MCF 10A (cell line): ENCODE data around the gene CACNG8. TPM values are rescaled to one million over a fixed set of nuclear protein-coding genes. Genes with fewer than 3 reads are reported as not detected.

Experiments
- BruUV-seq: library from RNA; stranded (reverse); fragments of 400-500 nt; replicated peaks from 2 replicates; lab custom pipeline; 2021; lab: Mats Ljungman, UMichigan
- CTCF ChIA-PET: fragments of 300-600 bp; sonication (Branson Sonifier 250); formaldehyde crosslinking; extraction: SDS; loops from one replicate; lab custom pipeline; 2021; ENCODE audit warnings: antibody characterized with exemption, inconsistent platforms; lab: Yijun Ruan, JAX
- POLR2A ChIA-PET: fragments of 300-600, 350-650 bp; sonication (Branson Sonifier 250); formaldehyde crosslinking; extraction: SDS; loops from one replicate; lab custom pipeline; 2020; ENCODE audit warnings: antibody characterized with exemption, inconsistent platforms; lab: Yijun Ruan, JAX
- DNase-seq: peaks from one replicate; pipeline ENCODE4 v3.0.0-alpha.2; 2018; ENCODE audit not compliant: unreplicated experiment
- H3K27ac Mint-ChIP-seq: one replicate; pipeline ENCODE4 v1.8.0; 2022; ENCODE audit warnings: mild to moderate bottlenecking, low read depth, mixed read lengths; ENCODE audit not compliant: unreplicated experiment
- H3K27me3 Mint-ChIP-seq: one replicate; pipeline ENCODE4 v1.8.0; 2022; ENCODE audit warnings: mixed read lengths; ENCODE audit not compliant: insufficient read depth, unreplicated experiment
- H3K36me3 Mint-ChIP-seq: one replicate; pipeline ENCODE4 v1.8.0; 2022; ENCODE audit warnings: mild to moderate bottlenecking, moderate library complexity, mixed read lengths; ENCODE audit not compliant: insufficient read depth, unreplicated experiment
- H3K4me1 Mint-ChIP-seq: one replicate; pipeline ENCODE4 v1.8.0; 2022; ENCODE audit warnings: mixed read lengths; ENCODE audit not compliant: insufficient read depth, unreplicated experiment
- H3K4me3 Mint-ChIP-seq: one replicate; pipeline ENCODE4 v1.8.0; 2022; ENCODE audit warnings: mild to moderate bottlenecking, moderate library complexity, mixed read lengths; ENCODE audit not compliant: unreplicated experiment
- H3K9me3 Mint-ChIP-seq: one replicate; pipeline ENCODE4 v1.8.0; 2022; ENCODE audit warnings: mixed read lengths; ENCODE audit not compliant: unreplicated experiment
- intact Hi-C: fragments of 100-400 bp; cut with micrococcal nuclease; formaldehyde crosslinking; loops from 2 replicates; pipeline ENCODE4 v1.14.1; 2022
- total RNA-seq: library from RNA; stranded (reverse); gene quantifications from 2 replicates; pipeline ENCODE4 v1.2.3, GENCODE V29; 2022
- TF ChIP-seq, protein P1 (sequence below): fragments of 200-600 bp; IDR thresholded peaks from one replicate; pipeline ENCODE4 v1.8.0; 2022; ENCODE audit warnings: antibody characterized with exemption, mild to moderate bottlenecking; ENCODE audit not compliant: unreplicated experiment

Gene CACNG8
- total RNA-seq, 1 experiment from 2014 or later: 0.16 TPM

DNA sequence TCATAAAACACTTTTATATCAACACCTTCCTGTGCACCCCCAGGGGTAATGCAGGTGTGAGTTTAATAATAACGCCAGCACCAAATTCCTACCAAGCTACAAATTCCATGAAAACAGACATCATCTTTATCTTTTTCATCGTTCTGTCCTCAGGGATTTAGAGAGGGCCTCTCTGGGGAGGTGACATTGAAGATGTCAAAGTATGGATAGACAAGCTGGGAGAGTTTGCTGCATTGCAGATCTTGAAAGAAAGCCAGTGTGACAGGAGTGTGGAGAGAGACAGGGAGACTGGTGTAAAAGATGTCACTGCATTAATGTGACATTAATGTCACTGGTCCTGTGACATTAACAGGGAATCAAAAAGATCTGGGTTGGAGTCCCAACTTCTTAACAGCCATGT, 38.8 kb downstream of the CACNG8 start:
- no peak for DNase-seq
- Mint-ChIP-seq H3K4me1 (peaks cover 14% of the 10 kb centered on the region), H3K36me3 (peaks cover 7% of the 10 kb centered on the region), H3K27ac (no peak overlapping the region), H3K4me3 (no peak overlapping the region), H3K27me3 (peaks cover 42% of the 10 kb centered on the region), H3K9me3 (no peaks in the 10 kb centered on the region)
- TF ChIP-seq, protein P1, sequence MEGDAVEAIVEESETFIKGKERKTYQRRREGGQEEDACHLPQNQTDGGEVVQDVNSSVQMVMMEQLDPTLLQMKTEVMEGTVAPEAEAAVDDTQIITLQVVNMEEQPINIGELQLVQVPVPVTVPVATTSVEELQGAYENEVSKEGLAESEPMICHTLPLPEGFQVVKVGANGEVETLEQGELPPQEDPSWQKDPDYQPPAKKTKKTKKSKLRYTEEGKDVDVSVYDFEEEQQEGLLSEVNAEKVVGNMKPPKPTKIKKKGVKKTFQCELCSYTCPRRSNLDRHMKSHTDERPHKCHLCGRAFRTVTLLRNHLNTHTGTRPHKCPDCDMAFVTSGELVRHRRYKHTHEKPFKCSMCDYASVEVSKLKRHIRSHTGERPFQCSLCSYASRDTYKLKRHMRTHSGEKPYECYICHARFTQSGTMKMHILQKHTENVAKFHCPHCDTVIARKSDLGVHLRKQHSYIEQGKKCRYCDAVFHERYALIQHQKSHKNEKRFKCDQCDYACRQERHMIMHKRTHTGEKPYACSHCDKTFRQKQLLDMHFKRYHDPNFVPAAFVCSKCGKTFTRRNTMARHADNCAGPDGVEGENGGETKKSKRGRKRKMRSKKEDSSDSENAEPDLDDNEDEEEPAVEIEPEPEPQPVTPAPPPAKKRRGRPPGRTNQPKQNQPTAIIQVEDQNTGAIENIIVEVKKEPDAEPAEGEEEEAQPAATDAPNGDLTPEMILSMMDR: no peak
- intact Hi-C loops: no loop called here
- POLR2A ChIA-PET: no interaction called here
- CTCF ChIA-PET: no interaction called here
- no TSS peak for BruUV-seq

- Mint-ChIP-seq H3K4me3 (no peak overlapping the region), H3K27me3 (peaks cover 39% of the 10 kb centered on the region), H3K36me3 (peaks cover 11% of the 10 kb centered on the region), H3K27ac (no peak overlapping the region), H3K9me3 (no peaks in the 10 kb centered on the region), H3K4me1 (peaks cover 14% of the 10 kb centered on the region)
- TF ChIP-seq, protein P1: no peak
- no TSS peak for BruUV-seq
- ChIA-PET CTCF (interaction anchor here (0.8 kb wide), 1 partner anchor 210 kb away, joined by 4 read pairs; no protein-coding TSS in a partner anchor), POLR2A (no interaction called here)
- DNase-seq: no peak
- intact Hi-C loops: no loop called here
Measured at GRCh38 chr19:54002495-54003315, 40.0 kb downstream of the CACNG8 start.

DNA sequence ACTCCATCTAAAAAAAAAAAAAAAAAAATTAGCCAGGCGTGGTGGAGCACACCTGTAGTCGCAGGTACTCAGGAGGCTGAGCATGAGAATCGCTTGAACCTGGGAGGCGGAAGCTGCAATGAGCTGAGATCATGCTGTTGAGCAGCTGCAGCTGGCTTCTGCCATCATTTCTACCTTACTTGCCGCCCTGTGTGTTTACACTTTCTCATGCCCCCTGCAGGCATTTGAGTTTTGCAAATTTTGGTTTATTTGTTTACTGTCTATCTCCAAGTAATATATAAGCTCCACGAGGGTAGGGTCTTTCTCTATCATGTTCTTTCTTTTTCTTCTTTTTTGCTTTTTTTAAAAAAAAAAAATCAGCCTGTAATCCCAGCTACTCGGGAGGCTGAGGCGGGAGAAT, 46.7 kb downstream of the CACNG8 start:
- no peaks in the 10 kb centered on the region for H3K27me3 Mint-ChIP-seq
- ChIA-PET POLR2A (no interaction called here), CTCF (interaction anchor here (0.6 to 1.6 kb wide), 5 partner anchors 14 to 194 kb away, joined by 3 to 4 read pairs (median 3); no protein-coding TSS in a partner anchor)
- H3K27ac Mint-ChIP-seq: no peak overlapping the region
- peaks cover 6% of the 10 kb centered on the region for H3K36me3 Mint-ChIP-seq
- H3K4me1 Mint-ChIP-seq: peaks cover 13% of the 10 kb centered on the region
- no peaks in the 10 kb centered on the region for H3K9me3 Mint-ChIP-seq
- no peak for DNase-seq
- intact Hi-C loops: no loop called here
- TF ChIP-seq, protein P1: no peak
- BruUV-seq: no TSS peak
- H3K4me3 Mint-ChIP-seq: no peak overlapping the region

- ChIA-PET POLR2A (no interaction called here), CTCF (interaction anchor here (0.7 kb wide), 1 partner anchor 379 kb away, joined by 3 read pairs; the partner anchor contains the start of gene DPRX)
- peaks cover 13% of the 10 kb centered on the region for H3K4me1 Mint-ChIP-seq
- no peaks in the 10 kb centered on the region for H3K27me3 Mint-ChIP-seq
- DNase-seq: no peak
- H3K36me3 Mint-ChIP-seq: peaks cover 6% of the 10 kb centered on the region
- H3K4me3 Mint-ChIP-seq: no peak overlapping the region
- no peaks in the 10 kb centered on the region for H3K9me3 Mint-ChIP-seq
- TF ChIP-seq, protein P1: no peak
- H3K27ac Mint-ChIP-seq: no peak overlapping the region
- no TSS peak for BruUV-seq
- intact Hi-C loops: no loop called here
Measured at GRCh38 chr19:54010474-54010873, 47.7 kb downstream of the CACNG8 start.
